ENCODE measurements around the gene PRRC2C.
A peak's percentile ranks its signal among the peaks of the same experiment; 100 is the strongest.

The PRRC2C gene

DNA sequence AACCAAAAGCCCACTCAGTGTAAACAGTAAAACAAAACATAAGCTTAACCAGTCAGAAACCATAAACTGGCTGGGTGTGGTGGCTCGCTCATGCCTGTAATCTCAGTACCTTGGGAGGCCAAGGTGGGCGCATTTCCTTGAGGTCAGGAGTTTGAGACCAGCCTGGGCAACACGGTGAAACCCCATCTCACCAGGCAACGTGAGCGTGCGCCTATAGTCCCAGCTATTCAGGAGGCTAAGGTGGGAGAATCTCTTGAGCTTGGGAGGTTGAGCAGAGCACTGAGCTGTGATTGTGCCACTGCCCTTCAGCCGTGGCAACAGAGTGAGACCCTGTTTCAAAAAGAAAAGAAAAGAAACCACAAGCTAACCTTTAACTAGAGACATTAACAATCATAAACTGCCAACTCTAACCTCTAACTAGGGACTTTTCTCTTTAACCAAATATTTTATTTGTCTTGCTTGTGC, 13.1 kb upstream of the PRRC2C start:
- H3K9me3 ChIP-seq (ENCODE audit: control insufficient read depth, low read length) = no peaks in the 10 kb centered on the region
- no peak overlapping the region for H3K4me3 ChIP-seq (ENCODE audit: low read length)
- no peaks in the 10 kb centered on the region for H3K36me3 ChIP-seq (ENCODE audit: control insufficient read depth, insufficient read depth, low read length, severe bottlenecking)
- H3K27me3 ChIP-seq (replicated peaks; ENCODE audit: control insufficient read depth, insufficient read depth, low read length) = no peaks in the 10 kb centered on the region
- H3K4me1 ChIP-seq (ENCODE audit: control insufficient read depth, insufficient read depth, low read length) = peaks cover 12% of the 10 kb centered on the region
- DNase-seq (ENCODE audit: low read depth) = no peak
- H3K9ac ChIP-seq (ENCODE audit: low read length) = no peak overlapping the region

DNA sequence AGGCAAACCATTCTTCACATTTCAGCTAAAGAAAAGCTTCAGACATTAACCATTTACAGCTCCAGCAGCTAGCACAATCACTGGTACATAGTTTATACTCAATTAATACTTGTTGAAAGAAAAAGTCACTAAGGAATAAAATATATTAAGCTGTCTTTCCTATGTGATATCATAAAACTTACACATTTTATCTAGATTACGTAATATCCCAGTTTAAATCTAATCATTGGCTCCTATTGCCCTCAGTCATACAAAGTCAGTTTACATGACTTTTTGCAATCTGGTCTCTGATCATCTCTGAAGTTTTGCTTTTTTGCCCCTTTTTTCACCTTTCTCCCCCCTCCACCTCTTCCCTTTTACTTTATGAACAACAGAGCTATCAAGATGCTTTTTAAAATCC, 8.5 kb upstream of the PRRC2C start:
- no peaks in the 10 kb centered on the region for H3K9me3 ChIP-seq (ENCODE audit: control insufficient read depth, low read length)
- H3K4me3 ChIP-seq (ENCODE audit: low read length) = no peak overlapping the region
- H3K9ac ChIP-seq (ENCODE audit: low read length) = no peak overlapping the region
- DNase-seq (ENCODE audit: low read depth) = no peak
- H3K36me3 ChIP-seq (ENCODE audit: control insufficient read depth, insufficient read depth, low read length, severe bottlenecking) = no peaks in the 10 kb centered on the region
- no peaks in the 10 kb centered on the region for H3K4me1 ChIP-seq (ENCODE audit: control insufficient read depth, insufficient read depth, low read length)
- no peaks in the 10 kb centered on the region for H3K27me3 ChIP-seq (replicated peaks; ENCODE audit: control insufficient read depth, insufficient read depth, low read length)

DNA sequence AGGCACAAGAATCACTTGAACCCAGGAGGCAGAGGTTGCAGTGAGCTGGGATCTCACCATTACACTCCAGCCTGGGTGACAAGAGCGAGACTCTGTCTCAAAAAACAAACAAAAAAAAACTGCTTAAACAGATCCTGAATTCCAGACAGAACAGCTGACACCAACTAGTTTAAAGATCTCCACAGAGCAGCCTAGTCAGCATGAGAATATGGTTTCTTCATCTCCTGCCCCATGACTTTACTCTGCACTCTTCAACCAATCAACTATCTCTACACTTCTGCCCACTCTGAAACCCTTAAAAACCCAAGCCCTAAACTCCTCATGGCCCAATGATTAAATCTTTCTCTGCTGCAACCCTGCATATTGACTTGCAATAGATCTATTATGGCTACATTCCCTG, 7.5 kb upstream of the PRRC2C start:
- DNase-seq (ENCODE audit: low read depth) = no peak
- Histone ChIP-seq H3K9ac (ENCODE audit: low read length) (no peak overlapping the region), H3K27me3 (replicated peaks; ENCODE audit: control insufficient read depth, insufficient read depth, low read length) (no peaks in the 10 kb centered on the region), H3K4me3 (ENCODE audit: low read length) (no peak overlapping the region), H3K36me3 (ENCODE audit: control insufficient read depth, insufficient read depth, low read length, severe bottlenecking) (no peaks in the 10 kb centered on the region), H3K9me3 (ENCODE audit: control insufficient read depth, low read length) (no peaks in the 10 kb centered on the region), H3K4me1 (ENCODE audit: control insufficient read depth, insufficient read depth, low read length) (no peaks in the 10 kb centered on the region)

DNA sequence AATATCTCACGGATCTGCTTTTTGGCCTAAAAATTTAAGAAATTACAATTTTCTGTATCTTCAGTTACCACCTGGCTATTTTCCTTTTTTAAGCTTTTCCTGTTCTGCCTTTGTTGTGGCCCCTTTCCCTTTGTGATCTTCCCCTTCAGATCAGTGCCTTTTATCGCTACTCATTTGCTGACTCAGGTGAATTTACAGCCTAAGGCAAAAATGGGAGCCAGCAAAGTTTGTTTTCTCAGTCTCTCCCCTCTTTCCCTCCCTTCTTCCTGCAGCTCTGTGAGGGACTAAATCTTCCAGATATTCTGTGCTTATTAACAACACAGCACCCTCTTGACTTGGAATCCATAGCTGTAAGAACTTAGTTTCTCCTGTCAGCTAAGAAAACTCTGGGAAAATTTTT, 5.3 kb upstream of the PRRC2C start:
- no peak for DNase-seq (ENCODE audit: low read depth)
- Histone ChIP-seq H3K9me3 (ENCODE audit: control insufficient read depth, low read length) (no peaks in the 10 kb centered on the region), H3K36me3 (ENCODE audit: control insufficient read depth, insufficient read depth, low read length, severe bottlenecking) (no peaks in the 10 kb centered on the region), H3K4me3 (ENCODE audit: low read length) (no peak overlapping the region), H3K27me3 (replicated peaks; ENCODE audit: control insufficient read depth, insufficient read depth, low read length) (no peaks in the 10 kb centered on the region), H3K4me1 (ENCODE audit: control insufficient read depth, insufficient read depth, low read length) (peaks cover 5% of the 10 kb centered on the region), H3K9ac (ENCODE audit: low read length) (no peak overlapping the region)

DNA sequence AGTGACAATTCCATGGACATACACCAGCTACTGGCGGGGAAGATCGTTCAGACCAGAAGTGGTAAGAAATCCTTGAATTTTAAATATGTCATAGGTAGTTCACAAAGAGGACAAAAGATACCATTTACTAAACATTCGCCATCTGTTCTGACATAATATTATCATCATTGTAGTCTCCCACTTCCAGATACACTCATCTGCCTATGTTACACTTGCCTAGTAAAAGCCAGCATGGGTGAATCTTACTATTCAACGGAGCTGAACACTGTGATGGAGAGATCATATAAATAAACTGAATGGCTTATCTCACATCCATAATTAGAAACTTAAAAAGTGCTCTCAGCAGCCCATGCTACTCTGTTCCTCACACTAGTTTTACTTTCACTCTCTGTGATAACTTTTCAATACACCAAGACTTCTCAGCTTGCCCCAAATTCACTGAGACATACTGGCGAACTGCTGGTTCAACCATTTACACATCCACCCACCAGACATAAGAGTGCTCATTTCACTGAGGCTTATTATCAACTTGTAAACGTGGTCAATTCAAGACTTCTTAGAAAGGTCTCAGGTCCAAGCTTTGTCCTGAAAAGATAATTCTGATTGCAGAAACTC, 463 bp upstream of the PRRC2C start:
- Histone ChIP-seq H3K36me3 (ENCODE audit: control insufficient read depth, insufficient read depth, low read length, severe bottlenecking) (no peaks in the 10 kb centered on the region), H3K9ac (ENCODE audit: low read length) (peak overlapping the region; percentile 95), H3K27me3 (replicated peaks; ENCODE audit: control insufficient read depth, insufficient read depth, low read length) (no peaks in the 10 kb centered on the region), H3K4me1 (ENCODE audit: control insufficient read depth, insufficient read depth, low read length) (peaks cover 27% of the 10 kb centered on the region), H3K9me3 (ENCODE audit: control insufficient read depth, low read length) (no peaks in the 10 kb centered on the region), H3K4me3 (ENCODE audit: low read length) (peak overlapping the region; percentile 92)
- no peak for DNase-seq (ENCODE audit: low read depth)

DNA sequence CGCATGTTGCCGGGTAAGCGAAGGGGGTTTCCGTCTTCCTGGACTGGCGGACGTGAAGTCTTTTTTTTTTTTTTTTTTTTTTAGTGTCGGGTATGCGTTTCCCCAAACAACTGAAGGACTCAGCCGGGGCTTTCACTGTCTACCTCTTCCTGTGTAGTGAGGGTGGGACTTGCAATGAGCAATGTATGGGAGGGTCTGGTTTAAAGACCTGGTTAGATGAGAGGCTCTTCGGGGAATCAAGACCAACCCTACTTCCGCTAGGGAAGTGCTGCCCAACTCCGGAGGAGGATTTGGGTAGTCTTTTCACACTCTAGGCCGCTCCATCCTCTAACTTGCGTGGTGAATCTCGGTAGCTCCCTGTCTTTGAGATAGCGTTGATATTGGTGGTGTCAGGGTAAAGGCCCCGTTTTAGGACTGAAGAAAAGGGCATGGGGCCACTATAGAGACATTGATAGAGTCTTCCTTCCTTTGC, 754 bp downstream of the PRRC2C start:
- peaks cover 5% of the 10 kb centered on the region for H3K36me3 ChIP-seq (ENCODE audit: control insufficient read depth, insufficient read depth, low read length, severe bottlenecking)
- H3K4me3 ChIP-seq (ENCODE audit: low read length) = peak overlapping the region; percentile 92
- H3K27me3 ChIP-seq (replicated peaks; ENCODE audit: control insufficient read depth, insufficient read depth, low read length) = no peaks in the 10 kb centered on the region
- peak; percentile 66 for DNase-seq (ENCODE audit: low read depth)
- H3K9ac ChIP-seq (ENCODE audit: low read length) = peak overlapping the region; percentile 95
- H3K9me3 ChIP-seq (ENCODE audit: control insufficient read depth, low read length) = no peaks in the 10 kb centered on the region
- H3K4me1 ChIP-seq (ENCODE audit: control insufficient read depth, insufficient read depth, low read length) = peaks cover 27% of the 10 kb centered on the region

DNA sequence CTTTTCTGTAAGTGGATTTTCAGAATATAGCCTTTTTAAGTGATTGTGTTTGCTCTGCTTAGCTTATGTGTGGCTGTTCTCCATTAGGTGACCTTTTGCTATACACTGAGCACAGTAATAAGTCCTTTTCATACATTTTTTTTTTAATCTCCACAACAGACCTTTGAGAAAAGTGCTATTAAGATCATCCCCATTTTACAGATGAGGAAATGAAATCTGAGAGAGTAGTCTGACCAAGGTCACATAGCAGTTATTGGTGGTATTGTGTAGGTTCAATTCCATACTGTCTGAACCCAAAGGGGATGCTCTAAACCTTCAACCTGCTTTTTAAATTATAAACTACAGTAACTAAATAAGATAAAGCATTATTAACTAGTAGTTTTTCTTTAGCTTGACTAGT, 1.7 kb downstream of the PRRC2C start:
- H3K9ac ChIP-seq (ENCODE audit: low read length) = peak overlapping the region; percentile 95
- H3K4me1 ChIP-seq (ENCODE audit: control insufficient read depth, insufficient read depth, low read length) = peaks cover 27% of the 10 kb centered on the region
- DNase-seq (ENCODE audit: low read depth) = no peak
- peak overlapping the region; percentile 92 for H3K4me3 ChIP-seq (ENCODE audit: low read length)
- H3K27me3 ChIP-seq (replicated peaks; ENCODE audit: control insufficient read depth, insufficient read depth, low read length) = no peaks in the 10 kb centered on the region
- peaks cover 10% of the 10 kb centered on the region for H3K36me3 ChIP-seq (ENCODE audit: control insufficient read depth, insufficient read depth, low read length, severe bottlenecking)
- no peaks in the 10 kb centered on the region for H3K9me3 ChIP-seq (ENCODE audit: control insufficient read depth, low read length)

DNA sequence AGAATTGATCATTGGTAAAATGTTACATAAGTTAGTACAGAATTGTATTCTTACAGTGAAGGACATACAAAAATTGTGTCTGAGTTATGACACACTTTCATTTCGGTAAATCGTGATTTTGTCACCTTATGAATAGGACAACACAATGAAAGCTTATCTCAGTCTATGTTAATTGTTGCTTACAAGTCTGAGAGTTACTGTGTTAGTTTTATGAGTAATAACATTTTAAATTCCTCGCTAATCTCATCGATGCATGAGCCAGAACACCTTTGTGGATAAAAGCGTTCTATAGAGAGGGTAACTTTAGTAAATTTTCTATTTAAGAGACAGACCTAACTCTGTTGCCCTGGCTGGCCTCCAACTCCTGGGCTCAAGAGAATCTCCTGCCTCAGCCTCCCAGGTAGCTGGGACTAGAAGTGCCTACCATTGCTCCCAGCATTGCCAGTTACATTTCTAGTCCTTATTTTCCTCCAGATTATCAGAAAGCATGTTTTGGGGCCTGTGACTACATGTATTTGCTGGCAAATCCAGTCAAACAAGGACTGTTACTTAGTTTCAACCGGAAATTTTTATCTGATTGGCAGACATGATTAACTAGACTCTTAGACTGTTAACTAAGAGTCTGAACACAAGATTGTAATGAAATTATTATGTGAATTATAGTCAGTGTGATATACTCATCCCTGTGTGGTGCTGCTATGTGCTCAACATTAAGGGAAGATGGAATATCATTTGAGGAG, 3.0 kb downstream of the PRRC2C start:
- peaks cover 30% of the 10 kb centered on the region for H3K4me1 ChIP-seq (ENCODE audit: control insufficient read depth, insufficient read depth, low read length)
- no peaks in the 10 kb centered on the region for H3K9me3 ChIP-seq (ENCODE audit: control insufficient read depth, low read length)
- DNase-seq (ENCODE audit: low read depth) = no peak
- no peaks in the 10 kb centered on the region for H3K27me3 ChIP-seq (replicated peaks; ENCODE audit: control insufficient read depth, insufficient read depth, low read length)
- H3K4me3 ChIP-seq (ENCODE audit: low read length) = peak overlapping the region; percentile 15
- no peak overlapping the region for H3K9ac ChIP-seq (ENCODE audit: low read length)
- peaks cover 14% of the 10 kb centered on the region for H3K36me3 ChIP-seq (ENCODE audit: control insufficient read depth, insufficient read depth, low read length, severe bottlenecking)

DNA sequence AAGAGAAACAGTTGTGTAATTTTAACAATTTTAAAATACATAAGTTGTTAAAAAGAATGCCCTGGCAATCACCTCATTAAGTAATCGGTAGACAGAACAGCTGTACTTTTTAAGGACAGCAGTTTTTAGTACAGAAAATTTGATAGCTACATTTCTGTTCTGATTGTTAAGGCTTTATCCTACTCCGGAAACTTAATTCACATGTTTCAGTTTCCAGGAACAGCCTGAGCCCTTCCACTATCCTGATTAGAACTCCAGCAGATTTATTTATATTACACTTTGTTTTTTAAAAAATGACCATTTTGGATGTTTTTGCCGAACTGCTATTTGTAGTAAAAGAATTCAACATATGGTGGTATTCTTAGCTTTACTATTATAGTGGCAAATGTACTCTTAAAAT, 8.7 kb downstream of the PRRC2C start:
- H3K27me3 ChIP-seq (replicated peaks; ENCODE audit: control insufficient read depth, insufficient read depth, low read length) = no peaks in the 10 kb centered on the region
- no peak overlapping the region for H3K4me3 ChIP-seq (ENCODE audit: low read length)
- H3K9ac ChIP-seq (ENCODE audit: low read length) = no peak overlapping the region
- H3K4me1 ChIP-seq (ENCODE audit: control insufficient read depth, insufficient read depth, low read length) = peaks cover 34% of the 10 kb centered on the region
- no peaks in the 10 kb centered on the region for H3K9me3 ChIP-seq (ENCODE audit: control insufficient read depth, low read length)
- no peak for DNase-seq (ENCODE audit: low read depth)
- H3K36me3 ChIP-seq (ENCODE audit: control insufficient read depth, insufficient read depth, low read length, severe bottlenecking) = peaks cover 14% of the 10 kb centered on the region

DNA sequence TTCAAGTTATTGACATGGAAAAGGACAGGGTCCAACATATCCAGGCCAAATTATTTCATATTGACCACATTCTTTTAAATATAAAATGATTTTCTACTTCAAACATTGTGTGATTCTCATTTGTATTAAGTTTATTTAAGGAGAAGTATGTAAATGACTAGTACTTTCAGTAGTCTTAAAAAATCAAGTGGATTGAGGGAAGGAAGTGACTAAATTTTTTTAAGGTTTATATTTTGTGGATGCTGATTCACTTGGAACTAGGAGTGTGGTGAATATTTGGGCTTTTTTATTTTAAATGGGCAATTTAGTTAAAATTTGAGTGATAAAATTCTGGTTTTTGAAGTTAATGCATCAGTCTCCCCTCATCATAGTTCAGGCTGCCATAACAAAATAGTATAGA, 10.1 kb downstream of the PRRC2C start:
- DNase-seq (ENCODE audit: low read depth) = no peak
- Histone ChIP-seq H3K36me3 (ENCODE audit: control insufficient read depth, insufficient read depth, low read length, severe bottlenecking) (peaks cover 11% of the 10 kb centered on the region), H3K9ac (ENCODE audit: low read length) (no peak overlapping the region), H3K4me1 (ENCODE audit: control insufficient read depth, insufficient read depth, low read length) (peaks cover 34% of the 10 kb centered on the region), H3K4me3 (ENCODE audit: low read length) (no peak overlapping the region), H3K9me3 (ENCODE audit: control insufficient read depth, low read length) (no peaks in the 10 kb centered on the region), H3K27me3 (replicated peaks; ENCODE audit: control insufficient read depth, insufficient read depth, low read length) (no peaks in the 10 kb centered on the region)

DNA sequence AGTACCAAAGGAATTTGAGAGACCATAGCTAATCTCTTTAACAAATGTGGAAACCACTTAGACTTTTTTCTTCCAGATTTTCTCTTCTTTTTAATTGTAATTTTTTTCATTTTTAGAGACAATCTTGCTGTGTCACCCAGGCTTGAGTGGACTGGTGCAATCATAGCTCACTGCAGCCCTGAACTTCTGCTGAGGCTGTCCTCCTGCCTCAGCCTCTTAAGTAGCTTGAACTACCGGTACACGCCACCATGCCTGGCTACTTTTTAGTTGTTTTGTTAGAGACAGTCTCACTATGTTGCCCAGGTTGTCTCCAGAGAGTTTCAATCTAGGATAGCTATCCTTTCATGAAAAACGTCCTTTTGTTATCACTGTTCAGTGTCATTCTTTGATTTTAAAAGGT, 15.0 kb downstream of the PRRC2C start:
- Histone ChIP-seq H3K9me3 (ENCODE audit: control insufficient read depth, low read length) (no peaks in the 10 kb centered on the region), H3K4me1 (ENCODE audit: control insufficient read depth, insufficient read depth, low read length) (peaks cover 23% of the 10 kb centered on the region), H3K27me3 (replicated peaks; ENCODE audit: control insufficient read depth, insufficient read depth, low read length) (no peaks in the 10 kb centered on the region), H3K9ac (ENCODE audit: low read length) (no peak overlapping the region), H3K4me3 (ENCODE audit: low read length) (no peak overlapping the region), H3K36me3 (ENCODE audit: control insufficient read depth, insufficient read depth, low read length, severe bottlenecking) (no peaks in the 10 kb centered on the region)
- DNase-seq (ENCODE audit: low read depth) = no peak

Data from adipocyte (in vitro differentiated cells).